HG02938 (cell line): ENCODE data around the gene PPP1R14B.

Experiments used
- ATAC-seq: cut with Tn5 transposase; IDR thresholded peaks from one replicate; pipeline ENCODE4 v1.9.1; 2021; ENCODE audit warnings: mild to moderate bottlenecking, moderate library complexity; ENCODE audit not compliant: unreplicated experiment

PPP1R14B gene, protein sequence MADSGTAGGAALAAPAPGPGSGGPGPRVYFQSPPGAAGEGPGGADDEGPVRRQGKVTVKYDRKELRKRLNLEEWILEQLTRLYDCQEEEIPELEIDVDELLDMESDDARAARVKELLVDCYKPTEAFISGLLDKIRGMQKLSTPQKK

DNA sequence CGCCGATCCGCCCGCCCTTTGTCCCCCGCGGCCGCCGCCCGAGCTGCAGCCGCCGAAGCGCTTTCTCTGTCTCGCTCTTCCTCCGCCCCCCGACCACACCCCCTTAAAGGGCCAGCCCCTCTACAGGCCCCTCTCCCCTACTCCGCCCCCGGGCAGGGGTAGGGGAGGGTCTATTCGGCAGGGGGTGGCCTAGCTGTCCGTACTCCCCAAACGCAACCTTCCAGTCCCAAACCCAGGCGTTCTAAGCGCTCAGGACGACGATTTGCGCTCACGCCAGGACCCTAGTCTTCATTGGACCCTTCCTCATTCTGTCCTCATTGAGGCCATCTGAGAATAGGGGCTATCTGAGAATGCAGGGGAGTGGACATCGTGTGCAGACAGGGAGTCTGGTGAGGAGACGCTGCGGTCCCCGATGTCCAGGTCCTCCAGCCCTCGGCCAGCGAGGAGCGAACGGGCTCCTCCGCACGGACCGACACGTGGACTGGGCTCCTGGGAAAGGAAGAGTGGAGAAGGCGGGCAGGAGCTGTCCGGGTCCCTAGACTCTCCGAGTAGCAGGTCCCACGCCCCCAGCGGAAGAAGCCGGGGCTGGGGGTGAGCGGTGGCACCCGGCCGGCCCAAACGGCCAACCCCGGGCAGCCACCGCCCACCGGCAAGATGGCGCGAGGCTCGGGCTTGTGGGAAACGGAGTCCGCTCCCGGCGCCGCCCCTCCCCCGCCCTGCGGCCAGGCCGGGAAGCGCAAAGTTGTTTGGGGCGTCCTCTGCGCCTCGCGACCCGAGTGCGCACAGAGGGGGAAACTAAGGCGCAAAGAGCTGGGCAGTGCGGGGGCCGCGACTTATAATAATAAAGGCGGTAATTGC, at the start of gene PPP1R14B:
Gene PPP1R14B, minus strand, starts transcription at position 73 of the 858 bp plus-strand sequence. CDS start 270 bp downstream, outside the sequence.
- peak; percentile 38 for ATAC-seq

DNA sequence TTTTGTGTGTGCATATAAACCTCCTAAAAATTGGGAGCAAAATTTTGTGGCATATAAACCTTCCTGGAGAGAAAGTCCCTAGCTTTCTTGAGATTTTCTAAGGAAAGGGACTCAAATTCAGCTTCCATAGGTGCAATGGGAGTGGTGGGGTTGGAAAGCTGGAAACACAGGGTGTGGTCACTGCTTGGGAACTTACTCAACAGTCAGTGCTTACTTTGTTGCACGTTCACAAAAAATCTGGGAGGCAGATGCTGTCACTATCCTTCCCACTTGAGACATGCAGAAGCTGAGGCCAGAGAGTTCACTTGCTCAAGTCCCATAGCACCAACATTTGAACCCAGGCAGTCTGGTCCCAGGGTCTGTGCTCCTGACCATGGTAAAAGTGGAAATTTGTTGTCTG, 49.5 kb upstream of the PPP1R14B start:
- ATAC-seq = no peak

DNA sequence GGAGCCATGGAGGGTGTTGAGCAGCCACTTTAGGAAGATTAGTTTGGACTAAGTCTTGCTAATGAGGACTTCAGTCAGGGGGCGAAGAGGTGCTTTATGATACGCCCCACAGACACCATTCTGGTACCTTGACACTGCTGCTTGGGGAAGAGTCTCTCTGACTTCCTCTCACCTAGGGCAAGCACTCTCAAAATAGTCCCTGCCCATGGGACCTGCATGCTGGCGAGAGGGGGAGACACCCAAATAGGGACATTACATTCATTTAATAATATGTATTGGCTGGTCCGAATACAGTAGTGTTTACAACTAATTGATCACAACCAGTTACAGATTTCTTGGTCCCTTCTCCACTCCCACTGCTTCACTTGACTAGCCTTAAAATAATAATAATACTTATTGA, 49.0 kb upstream of the PPP1R14B start:
- ATAC-seq = no peak

DNA sequence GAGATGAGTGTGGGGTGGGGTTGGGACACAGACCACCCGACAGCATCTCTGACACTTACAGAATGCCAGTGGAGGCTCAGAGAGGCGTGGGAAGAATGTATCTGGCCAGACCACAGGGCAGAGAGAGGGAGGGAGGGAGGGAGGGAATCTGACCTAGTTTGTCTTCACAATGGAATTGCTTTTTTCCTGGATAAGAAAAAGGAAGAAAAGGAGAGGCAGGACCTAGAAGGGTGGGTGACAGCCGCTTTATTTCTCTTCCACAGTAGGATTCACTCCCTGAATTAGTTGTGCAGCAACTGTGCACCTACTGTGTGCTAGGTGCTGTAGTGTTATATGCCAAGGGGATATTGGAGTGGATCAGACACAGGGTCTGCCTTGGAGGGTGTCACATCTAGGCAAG, 48.0 kb upstream of the PPP1R14B start:
- no peak for ATAC-seq

DNA sequence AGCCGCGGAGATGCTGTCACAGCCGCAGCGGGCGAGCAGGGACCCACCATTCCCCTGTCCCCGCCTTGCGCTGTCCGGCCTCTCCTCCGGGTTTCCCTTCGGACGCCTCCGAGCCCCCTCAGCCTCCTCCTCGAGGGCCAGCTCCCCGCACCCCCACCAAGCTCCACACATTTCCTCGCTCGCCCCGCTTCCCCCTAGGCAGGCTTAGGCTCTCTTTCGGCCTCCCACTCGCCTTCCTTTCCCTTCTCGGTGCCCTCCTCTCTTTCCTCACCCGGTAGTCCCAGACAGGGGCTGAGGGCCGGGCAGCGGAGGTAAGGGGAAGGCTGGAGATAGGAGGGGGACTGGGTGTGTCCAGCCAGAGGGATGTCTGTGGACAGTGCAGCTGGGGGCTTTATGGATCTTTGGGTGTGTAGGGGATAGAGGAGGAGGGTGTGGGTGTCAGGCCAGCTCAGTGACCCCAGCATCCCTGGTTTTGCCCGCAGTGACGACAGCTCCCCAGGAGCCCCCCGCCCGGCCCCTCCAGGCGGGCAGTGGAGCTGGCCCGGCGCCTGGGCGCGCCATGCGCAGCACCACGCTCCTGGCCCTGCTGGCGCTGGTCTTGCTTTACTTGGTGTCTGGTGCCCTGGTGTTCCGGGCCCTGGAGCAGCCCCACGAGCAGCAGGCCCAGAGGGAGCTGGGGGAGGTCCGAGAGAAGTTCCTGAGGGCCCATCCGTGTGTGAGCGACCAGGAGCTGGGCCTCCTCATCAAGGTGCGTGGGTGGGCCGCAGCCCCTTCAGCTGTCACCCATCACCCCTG, 45.9 kb upstream of the PPP1R14B start:
- ATAC-seq = no peak

DNA sequence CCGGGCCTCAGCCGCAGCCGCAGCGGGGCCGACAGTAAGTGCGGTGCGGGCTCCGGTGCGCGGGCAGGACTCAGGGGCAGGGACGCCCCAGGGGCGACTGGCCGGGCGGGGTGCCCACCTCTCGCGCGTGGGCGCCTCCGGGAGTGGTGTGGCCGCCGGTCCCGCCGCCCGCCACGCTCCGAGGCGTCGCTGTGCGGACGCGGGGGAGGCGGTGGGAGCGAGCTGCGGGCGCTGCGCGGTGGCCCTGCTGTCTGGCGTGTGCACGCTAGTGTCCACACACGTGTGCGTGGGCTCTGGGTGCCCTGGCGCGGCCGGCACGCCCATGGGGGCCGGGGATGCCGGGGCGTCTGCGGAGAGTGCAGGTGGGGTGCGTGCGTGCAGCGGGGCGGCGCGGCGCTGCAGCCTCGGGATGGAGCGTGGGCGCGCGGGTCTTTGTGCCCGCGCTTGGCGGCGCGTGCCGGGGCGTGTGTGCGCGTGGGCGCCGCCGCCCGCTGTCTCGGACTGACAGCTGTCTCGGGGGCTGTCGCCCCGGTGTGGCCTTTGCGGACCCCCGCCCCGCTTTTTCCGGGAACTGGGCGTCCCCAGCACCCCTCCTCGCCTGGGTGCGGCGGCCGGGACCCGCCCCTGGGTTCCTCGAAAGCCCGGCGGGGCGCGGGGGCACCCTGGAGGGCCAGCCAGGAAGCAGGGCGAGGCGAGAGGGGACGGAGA, 45.2 kb upstream of the PPP1R14B start:
- ATAC-seq = no peak

DNA sequence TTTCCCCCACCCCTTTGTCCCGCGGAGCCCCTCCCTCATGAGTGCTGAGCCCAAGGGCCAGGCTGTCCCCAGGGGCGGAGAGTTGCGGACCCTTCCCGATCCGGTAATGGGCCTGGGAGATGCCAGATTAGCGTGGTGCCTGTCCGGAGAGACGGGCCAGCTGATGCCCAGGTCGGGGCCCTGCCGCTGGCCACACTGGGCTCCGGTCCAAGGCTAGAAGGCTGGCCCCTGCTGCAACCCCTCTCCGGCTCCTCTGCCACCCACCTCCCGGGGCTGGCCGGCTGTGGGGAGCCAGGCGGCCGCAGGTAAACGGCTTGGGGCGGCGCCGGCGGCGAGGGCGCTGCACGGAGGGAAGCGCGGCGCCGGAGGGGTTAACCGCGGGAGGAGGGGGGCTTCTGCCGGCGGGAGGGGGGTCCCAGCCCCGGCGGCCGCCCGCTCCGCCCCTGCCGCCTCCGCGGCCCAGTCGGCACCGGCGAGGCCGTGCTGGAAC, 44.6 kb upstream of the PPP1R14B start, which contains the start of gene KCNK4:
Gene KCNK4, plus strand, starts transcription at position 41 of the 490 bp plus-strand sequence. CDS start 1,717 bp downstream, outside the sequence.
- ATAC-seq = no peak

DNA sequence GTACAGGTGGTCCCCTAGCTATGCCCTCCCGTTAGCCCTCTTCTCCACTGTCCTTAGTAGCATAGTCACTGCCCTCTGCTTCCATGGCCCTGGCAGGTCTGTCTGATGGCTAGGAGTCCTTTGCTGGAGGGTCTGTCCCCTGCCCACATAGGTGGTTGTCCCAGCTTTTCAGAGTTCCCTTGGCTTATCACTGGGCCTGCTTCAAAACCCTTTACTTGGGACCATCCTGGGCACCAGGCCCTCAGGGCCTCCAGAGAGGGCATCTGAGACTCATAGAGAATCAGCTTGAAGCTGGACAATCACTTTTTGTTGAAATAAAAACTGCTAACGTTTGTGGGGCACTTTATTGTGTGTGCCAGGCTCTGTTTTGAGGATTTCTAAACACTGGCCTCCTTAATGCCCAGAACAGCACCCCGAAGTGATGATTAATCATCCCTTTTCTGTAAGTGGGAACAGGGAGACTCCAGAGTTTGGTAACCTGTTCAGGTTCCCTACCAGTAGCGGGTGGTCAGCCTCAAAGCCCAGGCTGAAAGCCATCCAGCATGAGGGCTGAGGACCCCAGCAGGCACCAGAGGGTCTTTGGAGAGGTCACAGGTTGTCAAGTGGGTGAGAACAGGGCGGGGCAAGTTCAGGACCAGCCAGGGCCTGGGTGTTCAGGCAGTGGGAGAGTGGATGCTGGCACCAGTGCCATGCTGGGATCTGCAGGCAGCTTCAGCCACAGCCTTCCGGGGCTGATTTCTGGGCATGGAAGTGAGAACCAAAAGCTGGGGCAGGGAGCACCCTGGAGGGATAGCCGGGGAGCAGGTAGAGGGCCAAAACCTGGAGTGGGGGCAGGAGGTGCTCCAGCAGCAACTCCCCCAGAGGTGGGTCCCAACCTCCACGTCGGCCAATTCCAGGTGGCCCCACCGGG, 43.9 kb upstream of the PPP1R14B start:
- no peak for ATAC-seq

DNA sequence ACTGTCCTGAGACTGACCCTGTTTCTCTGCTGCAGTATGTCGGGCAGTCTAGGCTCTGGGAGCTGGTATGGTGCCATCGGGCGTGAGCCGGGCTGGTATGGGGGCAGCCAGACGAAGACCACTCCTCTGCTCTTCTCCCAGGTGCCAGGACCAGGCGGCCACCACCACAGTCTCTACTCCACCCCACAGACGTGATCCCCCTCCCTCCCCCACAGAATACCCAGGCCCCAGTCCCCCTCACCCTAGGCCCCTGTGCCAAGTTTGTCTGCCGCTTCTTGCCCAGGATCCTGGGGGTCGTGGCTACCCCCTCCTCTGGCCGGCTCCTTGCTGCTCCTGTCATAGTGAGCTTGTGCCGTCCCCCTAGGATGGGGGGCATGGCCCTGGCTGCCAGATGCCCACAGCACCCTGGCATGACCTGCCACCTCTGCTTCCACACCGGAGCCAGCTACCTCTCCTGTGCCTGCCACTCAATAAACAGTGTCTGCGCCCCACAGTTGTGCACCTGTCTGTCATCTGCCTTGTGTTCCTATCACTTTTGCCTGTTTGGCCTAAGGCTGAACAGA, 42.3 kb upstream of the PPP1R14B start:
- ATAC-seq = no peak

DNA sequence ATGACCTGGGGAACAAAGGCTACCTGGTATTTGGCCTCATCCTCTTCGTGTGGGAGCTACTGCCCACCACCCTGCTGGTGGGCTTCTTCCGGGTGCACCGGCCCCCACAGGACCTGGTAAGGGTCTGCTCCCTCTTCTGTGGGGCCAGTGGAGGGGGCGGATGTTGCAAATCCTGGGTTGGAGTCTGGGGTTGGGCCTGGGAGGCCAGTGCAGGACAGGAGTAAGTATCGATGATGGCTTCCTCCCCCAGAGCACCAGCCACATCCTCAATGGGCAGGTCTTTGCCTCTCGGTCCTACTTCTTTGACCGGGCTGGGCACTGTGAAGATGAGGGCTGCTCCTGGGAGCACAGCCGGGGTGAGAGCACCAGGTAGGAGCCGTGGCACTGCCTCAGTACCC, 41.6 kb upstream of the PPP1R14B start:
- ATAC-seq = no peak

DNA sequence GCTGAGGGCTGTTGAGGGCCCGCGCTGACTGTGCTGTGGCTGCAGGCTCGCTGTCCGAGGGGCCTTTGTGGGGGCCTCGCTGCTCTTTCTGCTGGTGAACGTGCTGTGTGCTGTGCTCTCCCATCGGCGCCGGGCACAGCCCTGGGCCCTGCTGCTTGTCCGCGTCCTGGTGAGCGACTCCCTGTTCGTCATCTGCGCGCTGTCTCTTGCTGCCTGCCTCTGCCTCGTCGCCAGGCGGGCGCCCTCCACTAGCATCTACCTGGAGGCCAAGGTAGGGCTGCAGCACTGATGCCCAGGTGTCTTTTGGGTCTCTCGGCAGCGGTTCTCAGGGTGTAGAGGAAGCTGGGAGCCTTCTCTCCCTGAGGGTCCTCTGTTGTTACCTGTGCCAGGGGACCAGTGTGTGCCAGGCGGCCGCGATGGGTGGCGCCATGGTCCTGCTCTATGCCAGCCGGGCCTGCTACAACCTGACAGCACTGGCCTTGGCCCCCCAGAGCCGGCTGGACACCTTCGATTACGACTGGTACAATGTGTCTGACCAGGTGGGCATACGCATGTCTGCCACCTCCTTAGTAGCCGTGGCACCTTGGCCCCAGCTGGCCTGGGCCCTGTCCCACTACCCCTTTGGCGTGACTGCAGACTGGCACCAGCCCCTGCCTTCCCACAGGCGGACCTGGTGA, 41.1 kb upstream of the PPP1R14B start:
- ATAC-seq = no peak

DNA sequence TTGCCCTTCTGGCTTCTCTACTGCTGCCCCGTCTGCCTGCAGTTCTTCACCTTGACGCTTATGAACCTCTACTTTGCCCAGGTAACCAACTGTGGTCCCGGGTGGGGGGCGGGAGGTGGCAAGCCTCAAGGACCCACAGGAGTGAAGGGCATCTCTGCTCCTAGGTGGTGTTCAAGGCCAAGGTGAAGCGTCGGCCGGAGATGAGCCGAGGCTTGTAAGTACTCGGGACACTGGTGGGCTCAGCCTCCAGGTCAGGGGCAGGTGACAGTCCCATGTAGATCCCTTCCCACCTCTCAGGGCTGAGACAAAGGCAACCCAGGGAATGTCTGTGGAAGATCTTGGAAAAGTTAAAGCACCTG, 40.0 kb upstream of the PPP1R14B start:
- no peak for ATAC-seq

DNA sequence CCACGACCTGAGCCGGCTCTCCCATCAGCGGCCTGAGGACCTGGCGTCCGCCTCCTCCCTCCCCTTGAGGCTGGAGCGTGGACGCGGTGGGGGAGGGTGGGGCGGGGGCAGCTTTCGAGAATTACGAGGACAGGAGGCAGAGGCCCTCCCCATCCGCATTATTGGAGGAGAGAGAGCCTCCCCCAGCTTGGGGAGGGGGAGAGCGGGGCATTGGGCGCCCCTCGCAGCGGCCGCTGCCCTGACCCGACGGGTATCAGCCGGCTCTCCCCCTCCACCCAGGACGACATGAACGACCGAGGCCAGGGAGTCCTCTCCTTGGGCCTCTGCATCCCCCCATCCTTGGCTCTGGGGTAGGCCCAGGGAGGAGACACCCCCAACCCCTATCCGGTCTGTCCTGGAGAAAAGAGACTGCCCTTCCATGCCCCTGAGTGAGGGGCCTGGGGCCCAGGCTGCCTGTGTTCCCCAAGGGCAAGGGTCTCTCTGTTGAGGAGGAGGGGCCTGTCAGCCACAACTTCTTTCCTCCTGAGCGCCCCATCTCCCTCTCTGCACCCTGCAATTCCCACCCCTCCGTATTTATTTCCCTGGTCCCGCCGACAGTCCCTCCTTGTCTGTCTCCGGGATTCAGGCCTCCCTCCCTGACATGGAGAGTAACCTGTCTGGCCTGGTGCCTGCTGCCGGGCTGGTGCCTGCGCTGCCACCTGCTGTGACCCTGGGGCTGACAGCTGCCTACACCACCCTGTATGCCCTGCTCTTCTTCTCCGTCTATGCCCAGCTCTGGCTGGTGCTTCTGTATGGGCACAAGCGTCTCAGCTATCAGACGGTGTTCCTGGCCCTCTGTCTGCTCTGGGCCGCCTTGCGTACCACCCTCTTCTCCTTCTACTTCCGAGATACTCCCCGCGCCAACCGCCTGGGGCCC, 39.4 kb upstream of the PPP1R14B start:
- ATAC-seq = no peak

DNA sequence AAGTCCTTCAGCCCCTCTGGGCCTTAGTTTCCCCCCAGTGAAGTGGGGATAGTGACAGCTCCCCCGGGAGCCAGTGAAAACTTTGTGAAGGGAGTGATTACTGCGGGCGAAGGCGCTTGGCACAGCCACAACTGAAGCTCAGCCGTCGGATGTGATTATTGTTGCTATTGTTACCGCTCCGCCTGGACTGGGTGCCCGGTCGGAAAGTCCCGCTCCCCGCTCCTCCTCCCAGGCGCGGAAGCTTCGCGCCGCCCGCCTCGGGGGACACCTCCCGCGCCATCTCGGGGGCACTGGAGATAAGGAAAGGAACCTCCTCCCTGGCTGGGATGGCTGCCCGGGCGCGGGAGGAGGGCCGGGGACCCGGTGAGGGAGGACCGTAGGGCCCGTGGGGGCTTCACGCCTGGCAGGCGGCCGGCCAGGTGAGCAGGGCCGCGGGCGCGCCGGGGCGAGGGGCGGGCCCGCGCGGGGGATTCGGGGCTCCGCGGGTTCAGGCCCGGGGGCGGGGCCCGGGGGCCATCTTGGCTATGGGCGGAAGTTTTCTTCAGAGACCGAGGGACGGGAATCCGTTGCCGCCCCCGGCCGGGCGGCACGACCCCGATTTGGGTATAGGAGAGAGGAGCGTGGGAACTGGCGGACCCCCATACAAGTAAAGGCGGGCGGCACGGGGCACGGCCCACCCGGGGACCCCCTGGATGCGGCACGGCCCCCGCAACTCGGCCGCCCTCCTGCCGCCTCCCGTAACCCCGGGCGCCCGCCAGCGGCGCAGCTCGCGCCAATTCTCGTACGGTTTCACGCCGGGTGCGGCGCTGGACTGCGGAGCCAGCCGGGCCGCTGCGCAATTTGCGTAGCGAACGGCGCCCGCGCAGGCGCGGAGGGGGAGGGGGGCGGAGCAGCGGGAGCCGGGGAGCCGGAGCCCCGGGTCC, 38.5 kb upstream of the PPP1R14B start, which contains the start of gene GPR137:
Gene GPR137, plus strand, starts transcription at position 887 of the 923 bp plus-strand sequence. CDS start 677 bp downstream, outside the sequence.
- peak; percentile 43 for ATAC-seq

DNA sequence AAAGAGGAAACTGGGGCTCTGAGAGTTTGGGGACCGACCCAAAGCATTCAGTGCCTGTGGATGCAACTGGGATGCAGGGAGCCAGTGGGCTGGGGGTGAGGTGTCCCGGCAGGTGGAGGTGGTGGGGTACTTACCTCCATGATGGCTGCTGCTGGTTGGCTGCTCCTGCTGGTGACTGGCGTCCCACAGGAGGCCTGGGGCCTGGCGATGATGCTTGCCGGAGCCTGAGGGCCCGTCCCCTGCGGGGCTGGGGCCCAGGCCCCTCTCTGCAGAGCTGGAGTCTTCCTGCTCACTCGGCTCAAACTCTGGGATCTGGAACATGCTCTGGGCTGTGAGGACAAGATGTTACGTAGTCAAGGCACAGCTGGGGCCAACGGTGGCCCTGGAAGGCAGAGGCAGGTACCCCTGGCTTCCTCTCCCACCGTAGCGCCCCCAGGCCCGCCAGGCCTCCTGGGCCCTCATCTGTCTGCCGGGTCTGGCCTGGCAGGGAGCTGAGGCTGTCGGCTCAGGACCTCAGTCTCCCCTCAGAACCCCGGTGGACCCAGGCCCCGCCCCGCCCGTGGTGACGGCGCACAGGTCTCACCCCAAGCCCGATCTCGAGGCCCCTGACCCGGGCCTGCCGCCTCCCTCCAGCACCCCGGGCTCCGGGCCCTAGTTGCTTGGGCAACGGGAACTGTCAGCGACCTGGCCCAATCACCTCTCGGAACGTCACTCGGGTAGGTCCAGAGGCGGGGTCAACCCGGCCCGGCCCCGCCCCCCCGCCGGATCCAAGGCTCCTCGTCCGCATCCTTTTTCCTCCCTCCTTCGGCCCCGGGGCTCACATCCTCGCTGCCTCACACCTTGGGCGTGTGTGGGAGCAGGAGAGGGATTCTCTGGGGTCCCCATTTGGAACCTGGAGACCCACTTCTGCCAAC, 37.6 kb upstream of the PPP1R14B start, which contains the start of gene BAD:
Gene BAD, minus strand, starts transcription at position 618 of the 914 bp plus-strand sequence. Its CDS starts 297 bp downstream, at position 321.
- ATAC-seq = peak; percentile 59
